Cardiac fibroblast (primary cell): ENCODE data around the gene SFSWAP.

ENCODE experiments used
- DNase-seq, 2 donors: peaks; one replicate each; pipeline versions ENCODE4 v3.0.0 to v3.0.0-alpha.2; 2010; ENCODE audit warnings: low read depth in 2 of 2
- H3K4me3 ChIP-seq, 2 donors: replicated peaks in 1 of 2; 1 replicate in 1 of 2; 2 replicates in 1 of 2; pipeline ENCODE4 v1.5.1; 2011; ENCODE audit warnings: low read depth in 2 of 2, low read length in 2 of 2, mild to moderate bottlenecking in 2 of 2, moderate library complexity in 1 of 2
- TF ChIP-seq, protein P1 (sequence below): IDR thresholded peaks from one replicate; pipeline ENCODE4 v1.5.1; 2011; ENCODE audit warnings: low read depth, mild to moderate bottlenecking, low read length, inconsistent platforms

Gene SFSWAP

GRCh38 chr12:131795690-131796410 lies 85.0 kb downstream of the SFSWAP start:
- TF ChIP-seq, protein P1, sequence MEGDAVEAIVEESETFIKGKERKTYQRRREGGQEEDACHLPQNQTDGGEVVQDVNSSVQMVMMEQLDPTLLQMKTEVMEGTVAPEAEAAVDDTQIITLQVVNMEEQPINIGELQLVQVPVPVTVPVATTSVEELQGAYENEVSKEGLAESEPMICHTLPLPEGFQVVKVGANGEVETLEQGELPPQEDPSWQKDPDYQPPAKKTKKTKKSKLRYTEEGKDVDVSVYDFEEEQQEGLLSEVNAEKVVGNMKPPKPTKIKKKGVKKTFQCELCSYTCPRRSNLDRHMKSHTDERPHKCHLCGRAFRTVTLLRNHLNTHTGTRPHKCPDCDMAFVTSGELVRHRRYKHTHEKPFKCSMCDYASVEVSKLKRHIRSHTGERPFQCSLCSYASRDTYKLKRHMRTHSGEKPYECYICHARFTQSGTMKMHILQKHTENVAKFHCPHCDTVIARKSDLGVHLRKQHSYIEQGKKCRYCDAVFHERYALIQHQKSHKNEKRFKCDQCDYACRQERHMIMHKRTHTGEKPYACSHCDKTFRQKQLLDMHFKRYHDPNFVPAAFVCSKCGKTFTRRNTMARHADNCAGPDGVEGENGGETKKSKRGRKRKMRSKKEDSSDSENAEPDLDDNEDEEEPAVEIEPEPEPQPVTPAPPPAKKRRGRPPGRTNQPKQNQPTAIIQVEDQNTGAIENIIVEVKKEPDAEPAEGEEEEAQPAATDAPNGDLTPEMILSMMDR: no peak
- H3K4me3 ChIP-seq: no peak overlapping the region
- DNase-seq: no peak

DNA sequence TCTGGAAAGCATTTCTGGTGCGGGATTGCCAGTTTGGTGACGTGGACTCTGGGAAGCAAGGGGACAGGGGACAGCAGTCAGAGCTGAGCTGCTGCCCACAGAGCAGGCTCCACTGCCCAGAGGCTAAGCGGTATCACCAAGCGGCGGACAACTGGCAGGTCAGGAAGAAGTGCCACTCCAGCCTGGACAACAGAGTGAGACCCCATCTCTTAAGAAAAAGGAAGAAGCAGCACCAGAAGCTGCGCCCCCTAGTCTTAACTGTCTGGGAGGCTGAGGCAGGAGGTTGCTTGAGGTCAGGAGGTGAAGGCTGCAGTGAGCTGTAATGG lies 85.5 kb downstream of the SFSWAP start:
- TF ChIP-seq, protein P1: no peak
- no peak for DNase-seq
- no peak overlapping the region for H3K4me3 ChIP-seq

GRCh38 chr12:131796754-131797587 lies 86.1 kb downstream of the SFSWAP start:
- TF ChIP-seq, protein P1: no peak
- no peak overlapping the region for H3K4me3 ChIP-seq
- no peak for DNase-seq

DNA sequence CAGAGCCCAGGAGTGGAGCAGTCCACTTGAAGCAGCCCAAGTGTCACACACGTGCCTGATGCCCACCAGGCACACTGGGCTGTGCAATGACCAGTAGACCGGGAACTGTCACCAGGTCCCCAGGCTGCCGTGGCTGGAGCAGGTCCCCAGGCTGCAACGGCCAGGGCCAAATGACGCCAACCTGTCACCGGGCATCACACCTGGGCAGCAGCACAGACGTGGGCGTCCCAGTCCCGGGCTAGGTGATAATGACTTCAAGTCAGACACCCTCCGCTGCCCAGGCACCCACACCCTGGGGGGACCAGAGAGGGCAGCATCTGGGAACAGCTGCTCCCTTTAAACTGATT lies 86.7 kb downstream of the SFSWAP start:
- no peak for DNase-seq
- no peak overlapping the region for H3K4me3 ChIP-seq
- TF ChIP-seq, protein P1: no peak

GRCh38 chr12:131799195-131799594 lies 88.3 kb downstream of the SFSWAP start:
- TF ChIP-seq, protein P1: no peak
- H3K4me3 ChIP-seq: no peak overlapping the region

GRCh38 chr12:131799828-131800593 lies 89.1 kb downstream of the SFSWAP start:
- no peak for DNase-seq
- TF ChIP-seq, protein P1: no peak
- no peak overlapping the region for H3K4me3 ChIP-seq

More at GRCh38 chr12:131799195-131799594, 88.3 kb downstream of the SFSWAP start:
- DNase-seq: no peak
